GM12878 (cell line): Measurements from ENCODE around the gene TOP1. TPM values are rescaled to one million over a fixed set of nuclear protein-coding genes. Genes with fewer than 3 reads are reported as not detected.

Experiments used
- ATF7 ChIP-seq: fragments of 450-650 bp; IDR thresholded peaks from 2 replicates; pipeline ENCODE4 v1.6.1; 2016; ENCODE audit warnings: low read depth, mild to moderate bottlenecking
- CEBPZ ChIP-seq: fragments of 150-350 bp; IDR thresholded peaks from 2 replicates; pipeline ENCODE4 v1.6.1; 2016; ENCODE audit warnings: low read depth, low read length
- CHD2 ChIP-seq: IDR thresholded peaks from 2 replicates; pipeline ENCODE4 v1.6.1; 2011; ENCODE audit warnings: low read depth, low read length, improper control_type of control experiment, borderline replicate concordance
- FOXM1 ChIP-seq: IDR thresholded peaks from 2 replicates; pipeline ENCODE4 v1.6.1; 2012; ENCODE audit warnings: low read depth, mild to moderate bottlenecking, inconsistent platforms, low read length, moderate library complexity
- HDAC2 ChIP-seq: fragments of 200-600 bp; sonication (generic); IDR thresholded peaks from 2 replicates; pipeline ENCODE4 v1.6.1; 2017
- ZBTB4 ChIP-seq: fragments of 450-650 bp; formaldehyde crosslinking; IDR thresholded peaks from 2 replicates; pipeline ENCODE4 v1.4.0; 2022; ENCODE audit warnings: mild to moderate bottlenecking, moderate library complexity
- polyA plus RNA-seq, 11 experiments: library from polyadenylated mRNA; depleted of rRNA in 4 of 11; unstranded in 6 of 11; stranded (reverse) in 5 of 11; fragments of >200 nt; fragmentation: Nextera tagmentation in 4 of 11; fragmentation: Illumina TruSeq in 1 of 11; extraction: Ambion mirVana in 4 of 11; extraction: Trizol in 1 of 11; gene quantifications; 1 replicate in 1 of 11; 2 replicates in 10 of 11; pipeline versions ENCODE4 v1.2.1 to v1.2.3, GENCODE V29; 2011 to 2016; ENCODE audit warnings: inconsistent platforms in 2 of 11, missing spikeins in 2 of 11, low read depth in 1 of 11
- total RNA-seq, 4 experiments: library from RNA; depleted of rRNA in 3 of 4; stranded (reverse); fragments of >200 nt in 3 of 4; fragmentation: Illumina TruSeq in 1 of 4; extraction: Trizol in 1 of 4; gene quantifications; 2 replicates each; pipeline versions ENCODE4 v1.2.1 to v1.2.3, GENCODE V29; 2013 to 2021
- TF ChIP-seq, protein P1 (sequence below): fragments of 450-650 bp; IDR thresholded peaks from 2 replicates; pipeline ENCODE4 v1.6.1; 2017; ENCODE audit warnings: mild to moderate bottlenecking, moderate library complexity

The TOP1 gene
- total and polyA plus RNA-seq, 10 of the 15 experiments (the other 5 are each of a cell fraction or from before 2014, with no cell fraction given), result 21.5 to 128 (median 47.3) TPM

DNA sequence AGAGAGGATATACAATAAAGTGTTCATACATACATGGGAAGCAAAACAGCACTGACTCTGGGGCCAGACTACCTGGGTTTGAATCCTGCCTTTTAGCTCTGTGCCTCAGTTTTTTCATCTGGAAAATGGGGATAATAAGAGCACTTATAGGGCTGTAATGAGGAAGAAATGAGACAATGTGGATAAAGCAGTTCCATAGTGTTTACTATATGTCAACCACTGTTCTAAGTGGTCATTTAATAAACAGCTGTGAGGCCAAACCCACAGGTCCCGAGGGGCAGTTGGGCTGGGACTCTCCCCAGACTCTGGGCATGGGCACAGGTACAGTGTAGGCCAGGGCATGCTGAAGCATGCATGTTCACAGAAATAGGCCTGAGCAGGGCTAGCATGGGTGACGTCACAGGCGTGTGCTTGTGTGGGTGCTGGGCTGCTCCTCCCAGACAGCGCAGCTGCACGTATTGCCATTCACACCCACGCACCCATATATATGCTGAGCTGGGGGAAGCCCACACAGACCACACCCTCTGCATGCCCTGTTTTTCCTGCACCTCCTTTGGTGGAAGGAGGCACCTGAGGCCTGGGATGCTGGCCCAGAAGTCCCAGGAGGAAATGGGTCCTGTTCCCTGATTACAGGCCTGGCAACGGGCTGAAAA, 105.2 kb downstream of the TOP1 start (continued):
- TF ChIP-seq CEBPZ, result no peak
- TF ChIP-seq, protein P1, sequence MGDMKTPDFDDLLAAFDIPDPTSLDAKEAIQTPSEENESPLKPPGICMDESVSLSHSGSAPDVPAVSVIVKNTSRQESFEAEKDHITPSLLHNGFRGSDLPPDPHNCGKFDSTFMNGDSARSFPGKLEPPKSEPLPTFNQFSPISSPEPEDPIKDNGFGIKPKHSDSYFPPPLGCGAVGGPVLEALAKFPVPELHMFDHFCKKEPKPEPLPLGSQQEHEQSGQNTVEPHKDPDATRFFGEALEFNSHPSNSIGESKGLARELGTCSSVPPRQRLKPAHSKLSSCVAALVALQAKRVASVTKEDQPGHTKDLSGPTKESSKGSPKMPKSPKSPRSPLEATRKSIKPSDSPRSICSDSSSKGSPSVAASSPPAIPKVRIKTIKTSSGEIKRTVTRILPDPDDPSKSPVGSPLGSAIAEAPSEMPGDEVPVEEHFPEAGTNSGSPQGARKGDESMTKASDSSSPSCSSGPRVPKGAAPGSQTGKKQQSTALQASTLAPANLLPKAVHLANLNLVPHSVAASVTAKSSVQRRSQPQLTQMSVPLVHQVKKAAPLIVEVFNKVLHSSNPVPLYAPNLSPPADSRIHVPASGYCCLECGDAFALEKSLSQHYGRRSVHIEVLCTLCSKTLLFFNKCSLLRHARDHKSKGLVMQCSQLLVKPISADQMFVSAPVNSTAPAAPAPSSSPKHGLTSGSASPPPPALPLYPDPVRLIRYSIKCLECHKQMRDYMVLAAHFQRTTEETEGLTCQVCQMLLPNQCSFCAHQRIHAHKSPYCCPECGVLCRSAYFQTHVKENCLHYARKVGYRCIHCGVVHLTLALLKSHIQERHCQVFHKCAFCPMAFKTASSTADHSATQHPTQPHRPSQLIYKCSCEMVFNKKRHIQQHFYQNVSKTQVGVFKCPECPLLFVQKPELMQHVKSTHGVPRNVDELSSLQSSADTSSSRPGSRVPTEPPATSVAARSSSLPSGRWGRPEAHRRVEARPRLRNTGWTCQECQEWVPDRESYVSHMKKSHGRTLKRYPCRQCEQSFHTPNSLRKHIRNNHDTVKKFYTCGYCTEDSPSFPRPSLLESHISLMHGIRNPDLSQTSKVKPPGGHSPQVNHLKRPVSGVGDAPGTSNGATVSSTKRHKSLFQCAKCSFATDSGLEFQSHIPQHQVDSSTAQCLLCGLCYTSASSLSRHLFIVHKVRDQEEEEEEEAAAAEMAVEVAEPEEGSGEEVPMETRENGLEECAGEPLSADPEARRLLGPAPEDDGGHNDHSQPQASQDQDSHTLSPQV, result peak; percentile 94
- no peak for TF ChIP-seq FOXM1
- no peak for TF ChIP-seq ZBTB4 (CRISPR knock-in tag)
- TF ChIP-seq CHD2, result peak; percentile 96
- 0 out of 2 replicates have a peak, but pooled peaks have one; percentile 46 for TF ChIP-seq HDAC2
- TF ChIP-seq ATF7, result peak; percentile 99
